Epidermal melanocyte (primary cell): ENCODE measurements around the gene KRTAP3-3.
"Not testable (repeated sequence)": the region's sequence is repeated elsewhere in the genome, so short reads cannot be mapped to it uniquely, and the experiment has no call there.

Experiments used
- DNase-seq: peaks from one replicate; pipeline ENCODE4 v3.0.0; 2011; ENCODE audit warnings: low spot score; ENCODE audit not compliant: insufficient read length

Gene KRTAP3-3

GRCh38 chr17:41004397-41004796 lies 10.4 kb upstream of the KRTAP3-3 start:
- no peak for DNase-seq

GRCh38 chr17:41003926-41004325 lies 10.0 kb upstream of the KRTAP3-3 start:
- DNase-seq, result no peak

GRCh38 chr17:41002814-41003213 lies 8.8 kb upstream of the KRTAP3-3 start:
- no peak for DNase-seq

GRCh38 chr17:41001795-41002194 lies 7.8 kb upstream of the KRTAP3-3 start:
- no peak for DNase-seq

GRCh38 chr17:40999563-40999962 lies 5.6 kb upstream of the KRTAP3-3 start, which contains the start of gene KRTAP3-2:
TSS of gene KRTAP3-2 (minus strand) at chr17:40999906. CDS start at chr17:40999853, 53 bp downstream.
- DNase-seq, result not testable (repeated sequence)

- no peak for DNase-seq
Observed at GRCh38 chr17:40997361-40997760, 3.4 kb upstream of the KRTAP3-3 start.

- no peak for DNase-seq
Observed at GRCh38 chr17:40996829-40997228, 2.9 kb upstream of the KRTAP3-3 start.

GRCh38 chr17:40995116-40995515 lies 1.2 kb upstream of the KRTAP3-3 start:
- DNase-seq, result no peak

GRCh38 chr17:40993084-40993483 lies 880 bp downstream of the KRTAP3-3 start:
- no peak for DNase-seq

GRCh38 chr17:40992666-40993065 lies 1.3 kb downstream of the KRTAP3-3 start:
- no peak for DNase-seq

- no peak for DNase-seq
Observed at GRCh38 chr17:40986920-40987319, 7.0 kb downstream of the KRTAP3-3 start.

GRCh38 chr17:40984226-40984625 lies 9.7 kb downstream of the KRTAP3-3 start, which contains the start of gene KRT40:
TSS of gene KRT40 (minus strand) at chr17:40984326. CDS start at chr17:40984273, 53 bp downstream.
- no peak for DNase-seq

GRCh38 chr17:40981115-40981514 lies 12.8 kb downstream of the KRTAP3-3 start:
- no peak for DNase-seq

- no peak for DNase-seq
Observed at GRCh38 chr17:40980596-40980995, 13.4 kb downstream of the KRTAP3-3 start.

- DNase-seq, result no peak
Observed at GRCh38 chr17:40980117-40980516, 13.8 kb downstream of the KRTAP3-3 start.

- DNase-seq, result no peak
Observed at GRCh38 chr17:40978575-40979151, 15.3 kb downstream of the KRTAP3-3 start.

GRCh38 chr17:40975516-40975915 lies 18.4 kb downstream of the KRTAP3-3 start:
- no peak for DNase-seq

GRCh38 chr17:40974366-40974765 lies 19.6 kb downstream of the KRTAP3-3 start:
- DNase-seq, result no peak

GRCh38 chr17:40967582-40967981 lies 26.4 kb downstream of the KRTAP3-3 start:
- no peak for DNase-seq

- no peak for DNase-seq
Observed at GRCh38 chr17:40966848-40967247, 27.1 kb downstream of the KRTAP3-3 start, which contains the start of gene KRT39. TSS of gene KRT39 (minus strand) at chr17:40966948. CDS start at chr17:40966856, 92 bp downstream.

- DNase-seq, result no peak
Observed at GRCh38 chr17:40963838-40964237, 30.1 kb downstream of the KRTAP3-3 start.

GRCh38 chr17:40962059-40962561 lies 31.9 kb downstream of the KRTAP3-3 start:
- DNase-seq, result no peak

GRCh38 chr17:40961591-40961990 lies 32.4 kb downstream of the KRTAP3-3 start:
- DNase-seq, result no peak
